ENCODE data around the gene GALNT18.

The GALNT18 gene

GRCh38 chr11:11289669-11290068 lies 332.1 kb downstream of the GALNT18 start:
- DNase-seq (ENCODE audit: low read depth in 1 of 2, low spot score in 1 of 2), result no peak

GRCh38 chr11:11288972-11289616 lies 332.7 kb downstream of the GALNT18 start:
- DNase-seq (ENCODE audit: low read depth in 1 of 2, low spot score in 1 of 2), result no peak

DNA sequence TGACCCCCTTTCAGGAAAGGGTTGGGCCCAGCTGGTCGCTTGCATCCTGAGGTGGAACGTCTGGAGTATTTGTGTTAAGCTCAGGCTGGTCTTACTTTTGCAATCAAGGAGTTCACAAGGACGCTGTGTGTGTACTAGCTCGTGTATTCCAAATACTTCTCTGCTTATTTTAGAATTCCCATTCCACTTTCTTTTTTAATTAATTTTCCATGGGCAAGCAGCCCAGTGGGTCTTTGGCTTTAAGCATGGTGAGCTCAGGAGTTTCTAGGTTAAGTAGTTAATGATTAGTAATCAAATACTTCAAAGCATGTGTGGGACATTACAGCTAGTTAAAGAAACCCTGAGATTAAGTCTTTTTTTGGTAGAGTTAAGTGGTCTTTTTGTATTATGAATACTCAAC lies 337.3 kb downstream of the GALNT18 start:
- DNase-seq (ENCODE audit: low read depth in 1 of 2, low spot score in 1 of 2), result no peak

GRCh38 chr11:11281626-11282025 lies 340.2 kb downstream of the GALNT18 start:
- no peak for DNase-seq (ENCODE audit: low read depth in 1 of 2, low spot score in 1 of 2)

DNA sequence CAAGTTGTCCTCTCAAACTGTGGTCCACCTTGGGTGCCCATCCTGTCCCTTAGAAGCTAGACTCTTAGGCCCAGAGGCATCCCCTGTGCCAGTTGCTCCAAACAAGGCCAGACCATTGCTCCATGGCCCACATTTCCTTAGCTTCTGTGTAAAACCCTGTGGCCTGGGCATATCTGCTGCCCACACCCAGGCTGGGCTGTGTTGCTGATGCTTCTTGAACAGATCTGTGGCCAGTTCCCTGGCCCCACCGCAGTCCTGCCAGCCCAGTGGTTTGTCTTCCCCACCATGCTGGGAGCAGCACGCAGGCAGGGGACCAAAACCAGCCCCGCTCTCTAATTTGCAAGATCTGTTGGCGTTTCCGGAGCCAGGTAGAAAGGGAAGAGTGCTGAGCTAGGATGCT lies 341.0 kb downstream of the GALNT18 start:
- no peak for DNase-seq (ENCODE audit: low read depth in 1 of 2, low spot score in 1 of 2)

GRCh38 chr11:11279956-11280689 lies 341.7 kb downstream of the GALNT18 start:
- no peak for DNase-seq (ENCODE audit: low read depth in 1 of 2, low spot score in 1 of 2)

DNA sequence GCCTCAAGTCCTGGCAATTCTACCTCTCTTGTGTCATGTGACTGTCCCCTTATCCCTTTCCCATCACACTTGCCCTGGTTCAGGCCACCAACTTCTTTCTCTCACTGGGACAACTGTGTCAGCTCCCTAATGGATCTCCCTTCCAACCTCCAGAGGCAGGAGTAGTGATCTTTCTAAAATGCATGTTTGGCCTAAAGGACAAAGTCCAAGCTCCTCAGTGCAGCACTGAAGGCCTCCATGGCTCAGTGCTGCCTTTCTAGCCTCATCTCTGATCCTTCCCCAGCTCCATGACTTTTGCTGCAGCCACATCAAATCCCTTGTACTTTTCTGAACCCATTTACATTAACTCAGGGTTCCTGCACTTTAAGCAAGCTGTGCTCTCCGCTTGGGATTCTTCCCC lies 349.6 kb downstream of the GALNT18 start:
- no peak for DNase-seq (ENCODE audit: low read depth in 1 of 2, low spot score in 1 of 2)

- DNase-seq (ENCODE audit: low read depth in 1 of 2, low spot score in 1 of 2), result no peak
Observed at GRCh38 chr11:11270236-11270775, 351.5 kb downstream of the GALNT18 start.

- DNase-seq (ENCODE audit: low read depth in 1 of 2, low spot score in 1 of 2), result no peak
Observed at GRCh38 chr11:11268706-11269105, 353.1 kb downstream of the GALNT18 start.

DNA sequence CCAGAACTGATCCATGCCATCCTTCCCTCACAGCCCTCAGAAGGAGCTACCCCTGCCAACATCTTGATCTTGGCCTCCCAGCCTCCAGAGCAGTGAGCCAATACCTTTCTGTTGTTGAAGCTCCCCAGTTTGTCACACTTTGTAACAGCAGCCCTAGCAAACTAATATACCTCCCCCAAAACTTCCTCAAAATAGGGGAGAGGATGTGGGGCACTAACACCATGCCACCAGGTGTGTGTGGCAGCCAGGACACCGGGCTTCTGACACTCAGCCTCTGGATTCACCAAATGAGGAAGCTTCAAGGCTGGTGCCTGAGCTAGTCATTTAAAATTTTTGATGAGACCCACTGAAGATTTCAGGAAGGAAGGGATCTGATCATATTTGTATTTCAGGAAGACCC lies 353.7 kb downstream of the GALNT18 start:
- no peak for DNase-seq (ENCODE audit: low read depth in 1 of 2, low spot score in 1 of 2)

- DNase-seq (ENCODE audit: low read depth in 1 of 2, low spot score in 1 of 2), result no peak
Observed at GRCh38 chr11:11267312-11267711, 354.5 kb downstream of the GALNT18 start.

DNA sequence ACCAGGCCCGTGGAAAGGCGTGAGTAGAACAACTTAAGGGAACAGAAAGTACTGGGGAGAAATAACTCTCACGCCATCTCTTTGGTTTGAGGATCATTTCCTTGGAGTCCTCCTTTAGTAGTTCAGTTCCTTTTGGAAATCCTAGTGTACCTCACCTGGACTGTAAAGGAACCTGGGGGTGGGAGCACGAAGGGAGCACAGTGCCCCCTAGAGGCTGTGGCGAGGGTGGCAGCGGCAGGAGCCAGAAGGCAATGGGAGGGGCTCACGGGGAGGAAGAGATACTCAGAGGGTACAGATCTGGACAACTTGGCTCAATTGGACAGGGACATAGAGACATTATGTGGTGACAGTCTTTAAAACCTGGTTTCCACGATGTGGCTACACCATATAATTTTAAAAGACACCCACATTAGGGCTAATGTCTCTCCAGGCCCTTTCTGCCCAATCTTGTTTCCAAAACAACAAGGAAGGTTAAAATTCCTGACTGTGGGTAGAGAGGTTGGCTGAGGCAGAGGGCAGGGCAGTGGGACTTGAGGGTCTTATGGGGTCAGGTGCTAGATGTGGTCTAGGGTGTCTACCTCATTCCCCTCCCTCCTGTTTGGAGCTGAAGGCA lies 355.7 kb downstream of the GALNT18 start:
- peak; percentile 27 to 39 for DNase-seq (ENCODE audit: low read depth in 1 of 2, low spot score in 1 of 2)

DNA sequence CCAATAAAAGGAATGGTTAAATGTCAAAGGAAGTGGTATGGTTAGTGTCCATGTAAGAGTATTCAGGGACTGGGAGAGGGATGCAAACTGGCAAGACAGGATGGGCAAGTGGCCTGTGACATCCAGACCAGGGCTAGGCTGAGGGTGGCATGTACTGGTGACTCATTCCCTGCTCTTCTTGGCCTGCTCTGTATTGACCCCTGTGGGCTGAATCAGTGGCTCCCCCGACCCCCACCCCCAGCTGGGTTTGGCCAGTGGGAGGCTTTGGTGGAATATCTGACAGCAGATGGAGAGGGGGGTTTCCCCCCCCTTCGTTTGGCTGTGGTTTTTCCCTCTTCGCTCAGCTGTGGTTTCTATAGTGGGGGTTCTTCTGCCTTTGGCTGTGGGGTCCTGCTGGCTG lies 356.5 kb downstream of the GALNT18 start:
- no peak for DNase-seq (ENCODE audit: low read depth in 1 of 2, low spot score in 1 of 2)

- no peak for DNase-seq (ENCODE audit: low read depth in 1 of 2, low spot score in 1 of 2)
Observed at GRCh38 chr11:11263238-11264005, 358.4 kb downstream of the GALNT18 start.

DNA sequence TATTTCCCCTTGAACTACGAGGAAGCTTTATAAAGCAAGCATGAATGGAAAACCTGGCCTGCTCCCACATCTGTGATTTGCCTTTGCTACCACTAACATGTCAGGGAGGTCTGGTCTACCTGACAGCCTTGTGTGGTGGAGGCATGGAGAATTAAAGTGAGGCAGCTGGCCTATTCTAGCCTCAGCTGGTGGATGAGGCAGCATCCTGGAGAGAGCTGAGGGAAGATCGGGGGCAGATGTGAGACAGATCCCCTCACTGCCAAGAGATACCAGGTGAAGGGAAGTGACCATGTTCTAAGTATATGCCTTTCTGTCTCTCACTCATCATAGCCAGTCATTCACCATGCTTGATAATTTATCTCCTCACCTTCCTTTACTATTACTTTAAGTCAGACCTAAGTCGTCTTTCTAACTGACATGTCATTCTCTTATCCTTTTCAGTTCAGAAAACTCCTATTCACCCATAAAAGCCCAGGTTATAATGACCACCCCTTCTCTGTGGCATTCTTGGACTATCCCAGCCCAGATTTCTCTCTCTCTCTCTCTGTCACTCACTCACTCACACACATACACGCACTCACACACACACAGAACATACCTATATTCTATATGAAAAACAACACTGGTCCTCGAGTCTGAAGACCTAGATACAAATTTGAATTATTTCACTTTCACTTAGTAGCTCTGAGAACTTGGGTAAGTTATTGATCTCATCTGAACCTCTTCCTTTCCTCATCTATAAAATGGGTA lies 359.5 kb downstream of the GALNT18 start:
- no peak for DNase-seq (ENCODE audit: low read depth in 1 of 2, low spot score in 1 of 2)

GRCh38 chr11:11261629-11262028 lies 360.2 kb downstream of the GALNT18 start:
- no peak for DNase-seq (ENCODE audit: low read depth in 1 of 2, low spot score in 1 of 2)

GRCh38 chr11:11260903-11261302 lies 360.9 kb downstream of the GALNT18 start:
- no peak for DNase-seq (ENCODE audit: low read depth in 1 of 2, low spot score in 1 of 2)

DNA sequence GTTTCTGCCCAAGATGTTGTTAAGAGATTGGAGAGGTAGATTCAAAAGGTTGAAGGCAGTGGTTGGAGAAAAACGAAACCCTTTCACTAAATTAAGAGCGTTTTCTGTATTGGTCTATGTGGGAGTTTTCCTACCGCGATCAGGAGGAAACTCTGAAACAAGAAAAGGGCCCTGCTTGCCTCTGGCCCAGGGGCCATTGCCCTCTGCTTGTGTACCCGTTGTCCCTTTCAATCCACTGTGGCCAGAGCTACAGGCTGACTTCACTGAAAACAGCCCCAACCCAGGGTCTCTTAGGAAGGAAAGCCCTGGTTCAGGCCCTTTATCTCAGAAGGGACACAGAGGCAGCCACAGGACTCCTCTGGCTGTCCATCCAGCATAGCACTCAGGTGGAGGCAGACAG lies 367.8 kb downstream of the GALNT18 start:
- no peak for DNase-seq (ENCODE audit: low read depth in 1 of 2, low spot score in 1 of 2)

DNA sequence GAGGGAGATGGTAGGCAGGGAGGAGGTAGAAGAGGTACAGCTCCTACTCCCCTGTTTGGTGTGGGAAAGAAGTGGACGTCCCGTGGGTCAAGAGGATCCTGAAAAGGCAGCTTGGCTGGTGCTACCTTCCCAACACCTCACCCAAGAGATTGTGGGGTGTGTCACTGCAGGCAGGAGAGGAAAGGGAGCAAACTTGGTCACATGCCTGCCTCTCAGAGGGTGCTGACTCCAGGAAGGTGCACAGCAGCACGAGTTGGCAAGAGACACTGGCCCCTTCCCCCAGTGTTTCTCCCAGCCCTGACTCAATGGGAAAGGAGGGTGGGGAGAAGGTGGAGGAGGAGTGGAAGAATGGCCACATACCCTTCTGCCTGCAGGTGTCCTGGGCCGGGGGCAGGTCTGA lies 368.3 kb downstream of the GALNT18 start:
- no peak for DNase-seq (ENCODE audit: low read depth in 1 of 2, low spot score in 1 of 2)

DNA sequence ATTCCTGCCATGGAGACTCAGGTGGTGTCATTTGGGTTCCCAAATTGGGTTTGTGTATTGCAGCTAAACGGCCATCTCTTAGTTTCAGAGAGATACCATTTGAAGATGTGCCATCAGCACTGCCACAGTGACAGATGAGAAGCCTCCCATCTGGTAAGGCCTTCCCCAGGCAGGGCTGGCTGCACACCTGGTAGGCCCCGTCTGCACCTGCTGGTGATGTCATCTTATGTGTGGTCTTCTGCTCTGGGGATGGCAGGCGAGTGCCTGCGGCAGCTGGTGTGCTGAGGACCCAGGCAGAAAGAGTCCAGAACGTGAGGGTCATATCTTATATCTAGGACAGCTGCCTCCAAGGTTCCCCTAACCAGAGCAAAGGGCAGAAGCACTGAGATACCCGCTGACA lies 369.4 kb downstream of the GALNT18 start:
- DNase-seq (ENCODE audit: low read depth in 1 of 2, low spot score in 1 of 2), result no peak

Data from activated CD4-positive, alpha-beta T cell treated with anti-CD3 and anti-CD28 coated beads, Interleukin-2, amount 50 U/mL, for 24 hours (primary cell).